Ishikawa (cell line): ENCODE measurements around the gene SH3D21.

ENCODE experiments used
- CEBPB ChIP-seq: IDR thresholded peaks from 2 replicates; pipeline ENCODE4 v1.6.1; 2012
- CREB1 ChIP-seq: IDR thresholded peaks from 2 replicates; pipeline ENCODE4 v1.6.1; 2012; ENCODE audit warnings: low read depth
- EGR1 ChIP-seq: IDR thresholded peaks from 2 replicates; pipeline ENCODE4 v1.6.1; 2012
- EP300 ChIP-seq: IDR thresholded peaks from 2 replicates; pipeline ENCODE4 v1.6.1; 2012; ENCODE audit warnings: borderline replicate concordance
- NFIC ChIP-seq: IDR thresholded peaks from 2 replicates; pipeline ENCODE4 v1.6.1; 2012
- RAD21 ChIP-seq: IDR thresholded peaks from 2 replicates; pipeline ENCODE4 v1.6.1; 2012; ENCODE audit warnings: low read depth
- TAF1 ChIP-seq: IDR thresholded peaks from 2 replicates; pipeline ENCODE4 v1.6.1; 2012; ENCODE audit warnings: low read depth, mild to moderate bottlenecking
- TCF12 ChIP-seq: IDR thresholded peaks from 2 replicates; pipeline ENCODE4 v1.6.1; 2012; ENCODE audit warnings: low read depth
- TEAD4 ChIP-seq: IDR thresholded peaks from 2 replicates; pipeline ENCODE4 v1.6.1; 2012
- YY1 ChIP-seq: IDR thresholded peaks from 2 replicates; pipeline ENCODE4 v1.6.1; 2012; ENCODE audit warnings: low read depth
- TF ChIP-seq, protein P1 (sequence below): IDR thresholded peaks from 2 replicates; pipeline ENCODE4 v1.6.1; 2012
- TF ChIP-seq, protein P2 (sequence below): IDR thresholded peaks from 2 replicates; pipeline ENCODE4 v1.6.1; 2012
- TF ChIP-seq, protein P3 (sequence below): IDR thresholded peaks from 2 replicates; pipeline ENCODE4 v1.6.1; 2012; ENCODE audit warnings: low read depth, mild to moderate bottlenecking

DNA sequence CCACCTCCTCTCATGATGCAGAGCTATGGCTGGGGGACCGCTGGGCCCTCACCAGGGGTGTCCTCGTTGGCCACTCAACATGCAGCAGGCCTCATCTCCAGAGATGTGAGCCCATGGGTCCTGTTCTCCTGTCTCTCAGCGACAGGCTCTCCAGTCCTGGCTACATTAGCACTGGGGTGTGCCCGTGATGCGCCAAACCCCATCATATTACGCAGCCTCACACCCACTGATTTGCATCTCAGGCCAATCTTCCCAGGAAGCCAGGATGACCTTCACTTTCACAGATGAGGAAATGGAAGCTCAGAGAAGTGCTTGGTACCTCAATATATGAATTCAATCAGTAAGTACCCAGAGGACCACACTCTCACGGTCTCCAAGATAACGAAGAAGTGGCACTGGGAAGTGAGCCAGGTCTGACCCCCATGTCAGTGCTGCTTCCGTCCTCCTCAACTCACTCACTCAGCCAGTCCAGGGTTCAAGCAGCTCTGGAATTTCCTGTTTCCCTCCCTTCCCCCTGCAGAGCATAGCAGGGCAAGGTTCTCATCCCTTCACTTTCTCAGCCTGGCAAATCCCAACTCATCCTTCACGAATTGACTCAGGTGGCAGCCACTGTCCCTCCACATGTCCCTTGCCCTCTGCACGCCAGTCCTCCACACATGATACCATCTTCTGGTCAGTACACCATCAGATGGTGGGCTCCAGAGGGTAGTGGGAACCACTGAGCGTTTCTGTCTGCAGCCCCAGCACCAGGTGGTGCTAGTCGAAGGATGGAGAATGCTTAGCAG lies 46.1 kb downstream of the SH3D21 start:
- TF ChIP-seq EP300 (no peak), TAF1 (no peak), CEBPB (no peak), TCF12 (no peak), RAD21 (no peak), EGR1 (no peak), YY1 (no peak), NFIC (no peak), CREB1 (no peak), TEAD4 (no peak)
- TF ChIP-seq, protein P1, sequence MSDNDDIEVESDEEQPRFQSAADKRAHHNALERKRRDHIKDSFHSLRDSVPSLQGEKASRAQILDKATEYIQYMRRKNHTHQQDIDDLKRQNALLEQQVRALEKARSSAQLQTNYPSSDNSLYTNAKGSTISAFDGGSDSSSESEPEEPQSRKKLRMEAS, result no peak
- TF ChIP-seq, protein P2, sequence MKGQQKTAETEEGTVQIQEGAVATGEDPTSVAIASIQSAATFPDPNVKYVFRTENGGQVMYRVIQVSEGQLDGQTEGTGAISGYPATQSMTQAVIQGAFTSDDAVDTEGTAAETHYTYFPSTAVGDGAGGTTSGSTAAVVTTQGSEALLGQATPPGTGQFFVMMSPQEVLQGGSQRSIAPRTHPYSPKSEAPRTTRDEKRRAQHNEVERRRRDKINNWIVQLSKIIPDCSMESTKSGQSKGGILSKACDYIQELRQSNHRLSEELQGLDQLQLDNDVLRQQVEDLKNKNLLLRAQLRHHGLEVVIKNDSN, result no peak
- TF ChIP-seq, protein P3, sequence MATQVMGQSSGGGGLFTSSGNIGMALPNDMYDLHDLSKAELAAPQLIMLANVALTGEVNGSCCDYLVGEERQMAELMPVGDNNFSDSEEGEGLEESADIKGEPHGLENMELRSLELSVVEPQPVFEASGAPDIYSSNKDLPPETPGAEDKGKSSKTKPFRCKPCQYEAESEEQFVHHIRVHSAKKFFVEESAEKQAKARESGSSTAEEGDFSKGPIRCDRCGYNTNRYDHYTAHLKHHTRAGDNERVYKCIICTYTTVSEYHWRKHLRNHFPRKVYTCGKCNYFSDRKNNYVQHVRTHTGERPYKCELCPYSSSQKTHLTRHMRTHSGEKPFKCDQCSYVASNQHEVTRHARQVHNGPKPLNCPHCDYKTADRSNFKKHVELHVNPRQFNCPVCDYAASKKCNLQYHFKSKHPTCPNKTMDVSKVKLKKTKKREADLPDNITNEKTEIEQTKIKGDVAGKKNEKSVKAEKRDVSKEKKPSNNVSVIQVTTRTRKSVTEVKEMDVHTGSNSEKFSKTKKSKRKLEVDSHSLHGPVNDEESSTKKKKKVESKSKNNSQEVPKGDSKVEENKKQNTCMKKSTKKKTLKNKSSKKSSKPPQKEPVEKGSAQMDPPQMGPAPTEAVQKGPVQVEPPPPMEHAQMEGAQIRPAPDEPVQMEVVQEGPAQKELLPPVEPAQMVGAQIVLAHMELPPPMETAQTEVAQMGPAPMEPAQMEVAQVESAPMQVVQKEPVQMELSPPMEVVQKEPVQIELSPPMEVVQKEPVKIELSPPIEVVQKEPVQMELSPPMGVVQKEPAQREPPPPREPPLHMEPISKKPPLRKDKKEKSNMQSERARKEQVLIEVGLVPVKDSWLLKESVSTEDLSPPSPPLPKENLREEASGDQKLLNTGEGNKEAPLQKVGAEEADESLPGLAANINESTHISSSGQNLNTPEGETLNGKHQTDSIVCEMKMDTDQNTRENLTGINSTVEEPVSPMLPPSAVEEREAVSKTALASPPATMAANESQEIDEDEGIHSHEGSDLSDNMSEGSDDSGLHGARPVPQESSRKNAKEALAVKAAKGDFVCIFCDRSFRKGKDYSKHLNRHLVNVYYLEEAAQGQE, result no peak
